Right renal pelvis (tissue), 4 donors: Measurements from ENCODE around the gene ZFYVE28. TPM values are rescaled to one million over a fixed set of nuclear protein-coding genes. Genes with fewer than 3 reads are reported as not detected.
A peak's percentile ranks its signal among the peaks of the same experiment; 100 is the strongest.

Source experiments
- DNase-seq, 4 donors: peaks; one replicate each; pipeline ENCODE4 v3.0.0-alpha.2; 2013; ENCODE audit warnings: low read depth in 4 of 4, low spot score in 3 of 4, missing footprints in 1 of 4
- polyA plus RNA-seq, 4 donors: library from polyadenylated mRNA; unstranded; fragments of 120-200 nt; gene quantifications; one replicate each; pipeline ENCODE4 v1.2.1, GENCODE V29; 2013; ENCODE audit not compliant: insufficient read length in 4 of 4

The ZFYVE28 gene
- polyA plus RNA-seq, 4 donors: 1.9 to 3.0 (median 2.5) TPM

DNA sequence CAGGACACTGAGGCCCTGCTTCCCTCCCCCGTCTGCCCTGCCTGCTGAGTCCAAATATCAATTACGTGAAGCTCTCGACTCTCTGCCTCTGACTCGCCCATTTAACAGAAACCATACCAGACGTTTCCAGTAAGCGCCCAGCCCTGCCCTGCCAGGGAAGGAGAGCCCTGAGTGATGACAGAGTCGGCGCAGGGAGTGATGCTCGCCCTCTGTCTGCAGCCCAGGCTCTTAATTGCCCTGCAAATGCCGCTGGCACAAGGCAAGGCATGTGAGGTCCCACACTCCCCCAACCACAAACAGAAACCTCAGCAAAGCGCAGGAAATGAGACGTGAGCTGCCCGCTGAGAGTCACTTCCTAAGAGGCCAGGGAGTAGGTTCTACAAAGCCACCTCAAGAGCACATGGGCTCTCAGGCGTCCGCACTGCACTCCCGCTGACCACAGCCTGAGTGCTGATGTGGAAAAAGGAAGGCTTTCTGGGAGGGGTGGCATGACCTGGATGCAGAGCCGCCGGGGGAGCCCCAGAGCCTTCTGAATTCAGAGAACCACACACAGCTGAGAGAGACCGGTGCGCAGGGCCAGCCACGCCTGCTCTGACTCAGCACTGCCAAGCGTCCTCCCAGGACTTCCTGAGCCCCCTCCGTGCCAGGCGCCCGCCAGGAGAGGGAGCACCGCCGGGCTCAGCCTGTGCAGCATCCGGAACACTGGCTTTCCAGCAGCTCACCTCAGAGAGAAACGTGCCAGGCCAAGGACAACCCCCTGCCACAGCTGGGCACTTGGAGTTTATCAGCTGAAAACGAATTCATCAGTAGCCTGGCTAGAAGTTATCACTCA lies 5.3 kb downstream of the ZFYVE28 start:
- DNase-seq: no peak

DNA sequence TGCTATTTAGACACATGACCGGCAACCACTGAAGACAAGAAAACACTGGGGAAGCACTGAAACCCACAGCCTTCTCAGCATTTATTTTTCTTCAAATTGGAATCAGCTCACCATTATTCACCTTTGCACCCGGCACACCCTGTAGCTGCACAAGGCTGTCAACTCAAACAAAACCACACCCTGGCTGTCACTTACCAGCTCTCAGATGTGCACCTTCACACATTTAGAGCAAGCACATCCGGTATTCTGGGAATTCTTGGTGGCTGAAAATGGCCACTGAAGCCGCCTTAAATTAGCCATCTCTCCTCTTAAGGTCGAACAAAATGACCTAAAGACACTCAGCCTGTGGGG lies 5.9 kb downstream of the ZFYVE28 start:
- no peak for DNase-seq

GRCh38 chr4:2411786-2412510 lies 6.5 kb downstream of the ZFYVE28 start:
- DNase-seq: no peak

GRCh38 chr4:2409381-2409783 lies 9.1 kb downstream of the ZFYVE28 start:
- DNase-seq: no peak

- DNase-seq: no peak
Measured at GRCh38 chr4:2408976-2409375, 9.5 kb downstream of the ZFYVE28 start.

DNA sequence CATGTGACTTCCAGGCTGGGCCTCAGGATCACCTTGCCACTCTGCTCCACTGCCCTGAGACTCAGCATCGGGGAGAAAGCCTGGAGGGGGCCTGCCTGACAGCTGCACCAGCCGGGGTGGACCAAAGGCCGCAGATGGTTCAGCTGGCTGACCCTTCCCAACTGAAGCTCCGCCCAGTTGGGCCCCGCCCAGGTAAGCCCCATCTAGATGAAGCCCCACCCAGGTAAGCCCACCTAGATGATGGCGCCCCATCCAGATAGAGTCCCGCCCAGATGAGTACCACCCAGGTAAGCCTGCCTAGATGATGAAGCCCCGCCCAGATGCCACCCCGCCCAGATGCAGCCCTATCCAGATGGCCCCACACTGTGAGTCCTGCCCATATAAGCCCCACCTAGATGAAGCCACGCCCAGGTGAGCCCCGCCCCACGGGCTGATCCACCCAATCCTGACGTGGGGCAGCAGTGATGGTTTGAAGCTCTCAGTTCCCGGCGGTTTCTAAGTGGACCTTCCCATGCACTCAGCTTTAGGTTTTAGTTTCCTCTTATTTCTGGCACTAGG lies 10.0 kb downstream of the ZFYVE28 start:
- DNase-seq: no peak

GRCh38 chr4:2407991-2408342 lies 10.5 kb downstream of the ZFYVE28 start:
- DNase-seq: no peak

DNA sequence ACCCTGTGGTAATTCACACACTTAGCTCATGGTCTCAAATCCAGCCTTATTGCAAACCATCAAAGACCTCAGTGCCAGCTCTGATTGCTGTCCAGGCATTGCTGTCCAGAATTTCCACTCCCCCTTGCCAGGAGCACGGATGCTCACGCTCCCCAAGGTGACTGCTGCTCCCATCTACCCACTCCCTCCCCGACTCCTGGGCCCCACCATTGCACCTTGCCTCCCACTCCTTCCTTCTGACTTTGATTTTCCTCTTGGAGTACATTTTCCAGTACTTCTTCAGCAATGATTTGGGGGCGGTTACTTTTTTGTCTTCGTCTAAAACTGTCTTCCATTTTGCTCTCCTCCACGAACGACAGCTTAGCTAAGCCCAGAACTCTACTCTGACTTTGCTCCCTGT lies 11.5 kb downstream of the ZFYVE28 start:
- no peak for DNase-seq

GRCh38 chr4:2406406-2406805 lies 12.0 kb downstream of the ZFYVE28 start:
- DNase-seq: no peak

DNA sequence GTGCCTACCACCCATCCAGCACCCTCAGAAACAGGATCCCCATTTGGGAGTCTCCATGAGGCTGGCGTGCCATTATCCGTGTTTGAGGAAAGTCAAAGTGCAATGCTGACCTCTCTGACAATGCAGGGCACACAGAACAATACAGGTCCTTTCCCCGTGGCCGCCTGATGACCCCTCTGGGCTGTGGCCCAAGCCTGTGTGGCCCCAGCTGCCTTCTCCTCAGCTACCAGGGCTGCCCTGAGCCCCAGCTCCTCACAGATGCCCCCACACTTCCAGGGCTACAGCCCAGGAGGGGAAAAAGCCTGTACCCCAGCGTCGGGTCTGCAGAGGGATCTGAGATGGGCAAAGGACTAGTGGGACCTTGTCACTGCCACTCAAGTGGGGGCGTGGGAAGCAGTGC lies 15.5 kb downstream of the ZFYVE28 start:
- no peak for DNase-seq

DNA sequence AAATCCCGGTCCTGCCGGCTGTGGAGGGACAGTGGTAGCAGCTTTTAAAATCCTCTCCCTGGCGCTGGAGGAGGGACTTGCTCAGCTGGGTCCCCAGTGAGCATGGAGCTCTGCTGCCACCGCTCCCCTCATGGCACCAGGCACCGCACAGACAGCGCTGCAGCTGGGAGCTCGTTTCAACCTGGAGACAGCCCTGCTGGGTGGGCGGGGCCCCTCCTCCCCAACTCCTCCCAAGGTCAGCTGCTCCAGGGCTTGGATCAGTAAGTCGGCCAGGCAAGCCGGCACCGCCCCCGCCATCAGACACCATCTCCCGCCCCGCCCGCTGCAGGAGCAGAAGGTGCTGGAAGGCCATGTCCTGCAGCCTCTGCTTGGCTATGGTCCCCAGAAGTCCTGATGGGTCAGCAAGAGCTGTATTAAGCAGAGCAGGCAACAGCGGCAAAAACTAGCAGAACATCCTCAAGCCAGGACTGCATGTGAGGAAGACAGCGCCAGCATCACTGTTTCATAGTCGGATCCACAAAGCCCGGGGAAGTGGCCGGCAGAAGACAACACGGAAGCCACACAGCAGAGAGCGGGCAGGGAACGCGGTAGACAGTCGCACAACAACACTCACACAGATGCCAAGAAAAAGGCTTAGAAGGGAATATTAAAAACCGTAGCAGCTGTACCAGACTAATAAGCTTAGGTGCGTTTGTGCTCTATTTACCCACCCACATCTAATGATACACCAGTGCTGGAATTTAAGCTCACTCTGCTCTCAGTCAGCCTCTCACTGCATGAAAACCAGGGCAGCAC lies 16.2 kb downstream of the ZFYVE28 start:
- peak in 1 of 4 donors; percentile 57 for DNase-seq

DNA sequence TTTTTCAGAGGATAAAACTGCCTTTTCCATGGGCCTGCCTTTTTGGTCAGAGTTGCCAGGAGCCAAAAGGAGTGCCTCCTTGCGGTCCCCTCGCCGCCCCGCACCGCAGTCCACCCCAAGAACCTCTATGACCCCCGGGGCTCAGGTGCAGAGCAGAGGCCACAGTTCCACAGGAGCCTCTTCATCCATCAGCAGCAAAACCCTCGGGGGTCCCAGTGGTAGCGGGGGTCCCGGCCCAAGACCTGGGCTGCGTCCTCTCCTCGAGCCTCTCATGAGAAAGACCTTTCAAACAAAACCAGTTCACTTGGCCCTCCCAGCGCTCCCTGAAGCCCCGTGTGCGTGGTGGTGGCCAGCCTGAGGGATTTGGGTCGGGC lies 16.8 kb downstream of the ZFYVE28 start:
- DNase-seq: no peak

DNA sequence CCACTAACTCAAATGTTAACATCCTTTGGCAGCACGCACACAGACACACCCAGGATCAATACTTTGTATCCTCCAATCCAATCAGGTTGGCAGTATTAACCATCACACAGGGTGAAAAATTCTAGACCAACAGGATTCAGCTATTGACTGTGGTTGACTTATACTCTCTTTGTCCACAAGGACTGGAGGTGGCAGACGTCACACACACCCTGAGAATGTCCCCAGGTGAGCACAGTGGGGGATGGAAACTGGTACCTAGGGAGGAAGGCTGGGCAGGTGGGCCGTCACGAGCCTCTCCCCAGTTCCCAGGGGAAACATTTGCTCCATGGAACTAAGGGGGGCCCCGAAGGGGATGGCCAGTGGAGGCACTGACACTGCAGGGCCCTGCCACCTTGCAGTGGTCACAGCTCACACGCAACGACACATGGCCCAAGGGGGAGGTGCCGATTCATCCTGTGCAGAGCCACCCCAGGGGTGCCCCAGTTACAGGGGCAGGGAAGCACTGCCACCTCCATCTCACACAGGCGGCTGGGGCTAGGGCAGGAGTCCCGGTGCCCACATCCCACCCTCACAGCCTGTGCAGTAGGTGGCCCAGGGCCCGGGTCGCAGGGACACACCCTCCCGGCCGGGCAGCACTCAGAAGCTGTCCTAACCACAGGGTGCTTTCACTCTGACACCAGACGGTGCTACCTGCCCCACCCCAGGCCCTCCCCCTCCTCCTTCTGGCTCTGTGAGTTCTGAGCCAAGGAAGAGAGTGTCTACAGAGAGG lies 17.4 kb downstream of the ZFYVE28 start:
- DNase-seq: no peak

GRCh38 chr4:2399631-2400190 lies 18.7 kb downstream of the ZFYVE28 start:
- DNase-seq: no peak

- no peak for DNase-seq
Measured at GRCh38 chr4:2399216-2399615, 19.2 kb downstream of the ZFYVE28 start.

- no peak for DNase-seq
Measured at GRCh38 chr4:2397596-2398379, 20.7 kb downstream of the ZFYVE28 start.

DNA sequence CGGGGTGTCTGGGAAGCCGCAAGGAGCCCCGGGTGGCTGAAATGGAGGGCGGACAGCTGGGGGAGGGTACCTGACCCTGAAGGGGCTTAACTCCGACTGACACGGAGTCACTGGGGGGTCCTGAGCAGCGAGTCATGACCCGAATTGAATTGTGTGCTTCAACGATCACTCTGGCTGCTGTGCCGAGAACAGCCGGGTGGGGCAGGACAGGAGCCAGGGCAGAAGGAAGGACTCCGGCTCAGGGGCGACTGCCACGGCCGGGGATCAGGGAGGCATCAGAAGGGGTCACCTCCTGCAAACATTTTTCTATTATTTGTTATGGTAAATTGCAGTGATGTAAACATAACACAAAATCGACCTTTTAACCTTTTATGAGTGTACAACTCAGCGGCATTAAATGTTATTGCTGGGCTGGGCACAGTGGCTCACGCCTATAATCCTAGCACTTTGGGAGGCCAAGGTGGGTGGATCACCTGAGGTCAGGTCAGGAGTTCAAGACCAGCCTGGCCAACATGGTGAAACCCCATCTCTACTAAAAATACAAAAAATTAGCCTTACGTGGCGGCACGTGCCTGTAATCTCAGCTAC lies 21.6 kb downstream of the ZFYVE28 start:
- DNase-seq: no peak

DNA sequence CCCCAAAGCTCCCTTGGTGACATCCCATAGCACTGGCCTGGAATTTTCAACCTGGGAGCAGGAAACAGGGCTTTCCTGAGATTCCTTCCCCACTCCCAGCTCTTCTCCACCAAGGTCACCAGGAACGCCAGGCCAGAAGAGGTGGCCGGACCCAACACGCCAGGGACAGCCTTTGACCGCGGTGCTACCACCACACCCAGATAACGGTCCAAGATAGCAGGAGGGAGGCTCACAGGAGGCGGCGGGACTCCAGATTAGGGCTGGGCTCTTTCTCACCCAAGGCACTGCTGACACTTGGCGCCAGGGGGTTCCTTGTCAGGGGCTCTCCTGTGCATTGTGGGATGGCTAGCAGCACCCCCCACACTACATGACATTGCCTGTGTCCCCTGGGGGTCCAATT lies 22.9 kb downstream of the ZFYVE28 start:
- no peak for DNase-seq

GRCh38 chr4:2395038-2395437 lies 23.4 kb downstream of the ZFYVE28 start:
- DNase-seq: no peak
